H1 (cell line): Measurements from ENCODE around the gene CDH11. TPM values are rescaled to one million over a fixed set of nuclear protein-coding genes. Genes with fewer than 3 reads are reported as not detected.

Experiments
- CBX5 ChIP-seq: fragments of 300-800, 300-1000 bp; sonication (generic); IDR thresholded peaks from 2 replicates; pipeline ENCODE4 v1.7.1; 2016; ENCODE audit warnings: antibody characterized with exemption, low read length, low read depth
- CEBPB ChIP-seq: IDR thresholded peaks from 2 replicates; pipeline ENCODE4 v1.6.1; 2012; ENCODE audit warnings: low read depth, low read length
- CHD7 ChIP-seq: fragments of 300-600 bp; sonication (generic); IDR thresholded peaks from 2 replicates; pipeline ENCODE4 v1.7.1; 2012; ENCODE audit warnings: low read length, moderate library complexity, mild to moderate bottlenecking, inconsistent platforms; ENCODE audit not compliant: insufficient replicate concordance
- EZH2 ChIP-seq: fragments of 200-600 bp; sonication (generic); IDR thresholded peaks from 2 replicates; pipeline ENCODE4 v1.7.1; 2012; ENCODE audit warnings: low read depth, mild to moderate bottlenecking, moderate library complexity, low read length, inconsistent platforms; ENCODE audit not compliant: severe bottlenecking
- HDAC6 ChIP-seq: IDR thresholded peaks from one replicate; pipeline ENCODE4 v1.7.1; 2012; ENCODE audit warnings: low read depth, mild to moderate bottlenecking, inconsistent platforms, low read length, moderate library complexity
- KDM4A ChIP-seq: IDR thresholded peaks from one replicate; pipeline ENCODE4 v1.7.1; 2012; ENCODE audit warnings: low read depth, mild to moderate bottlenecking, moderate library complexity, low read length, inconsistent platforms; ENCODE audit not compliant: severe bottlenecking
- SAP30 ChIP-seq: fragments of 300-600 bp; sonication (generic); IDR thresholded peaks from 2 replicates; pipeline ENCODE4 v1.7.1; 2012; ENCODE audit warnings: low read length, moderate library complexity, mild to moderate bottlenecking, inconsistent platforms; ENCODE audit not compliant: insufficient read depth, insufficient replicate concordance
- TCF12 ChIP-seq: IDR thresholded peaks from 2 replicates; pipeline ENCODE4 v1.6.1; 2011; ENCODE audit warnings: low read depth, mild to moderate bottlenecking, low read length
- polyA plus RNA-seq, 7 experiments: library from polyadenylated mRNA; depleted of rRNA in 3 of 7; stranded (reverse) in 5 of 7; unstranded in 2 of 7; fragments of >200 nt in 5 of 7; fragments of 200-250 nt in 2 of 7; gene quantifications; 1 replicate in 5 of 7; 2 replicates in 1 of 7; 4 replicates in 1 of 7; pipeline versions ENCODE4 v1.2.1 to v1.2.3, GENCODE V29; 2011 to 2013; ENCODE audit warnings: missing spikeins in 2 of 7, mixed read lengths in 2 of 7
- total RNA-seq: library from RNA; stranded (reverse); fragmentation: NEBNext Ultra II Directional; extraction: Animal tissue kit (Norgen Biotek cat#: 25700); gene quantifications from 2 replicates; pipeline ENCODE4 v1.2.1, GENCODE V29; 2021

CDH11 gene
- total and polyA plus RNA-seq, 2 of the 8 experiments (the other 6 are each of a cell fraction or from before 2014, with no cell fraction given) = 3.3 to 8.4 TPM

GRCh38 chr16:64975821-64976220 is 146.0 kb downstream of the CDH11 start (continued):
- TF ChIP-seq CHD7 (no peak), SAP30 (no peak), CBX5 (no peak), HDAC6 (no peak), CEBPB (no peak), TCF12 (no peak), EZH2 (no peak), KDM4A (no peak)
